Trophoblast cell (in vitro differentiated cells and primary cell): ENCODE data around the gene GGPS1.
A peak's percentile ranks its signal among the peaks of the same experiment; 100 is the strongest.

Experiments
- DNase-seq, 2 donors: peaks; one replicate each; pipeline ENCODE4 v3.0.0-alpha.2; 2016
- H2AFZ ChIP-seq: 2 replicates; pipeline ENCODE4 v1.6.1; 2013; ENCODE audit warnings: low read length, moderate library complexity, mild to moderate bottlenecking; ENCODE audit not compliant: insufficient read depth, poor library complexity
- H2AK5ac ChIP-seq: 2 replicates; pipeline ENCODE4 v1.6.1; 2013; ENCODE audit warnings: mild to moderate bottlenecking, low read length
- H2BK120ac ChIP-seq: 2 replicates; pipeline ENCODE4 v1.6.1; 2013; ENCODE audit warnings: low read length, mild to moderate bottlenecking, moderate library complexity; ENCODE audit not compliant: insufficient read depth, poor library complexity
- H2BK12ac ChIP-seq: 2 replicates; pipeline ENCODE4 v1.6.1; 2013; ENCODE audit warnings: mild to moderate bottlenecking, low read length, moderate library complexity
- H2BK5ac ChIP-seq: 2 replicates; pipeline ENCODE4 v1.6.1; 2013; ENCODE audit warnings: low read length, low read depth, moderate library complexity, mild to moderate bottlenecking; ENCODE audit not compliant: poor library complexity
- H3K14ac ChIP-seq: 2 replicates; pipeline ENCODE4 v1.6.1; 2013; ENCODE audit warnings: mild to moderate bottlenecking, low read length
- H3K18ac ChIP-seq: 2 replicates; pipeline ENCODE4 v1.6.1; 2013; ENCODE audit warnings: mild to moderate bottlenecking, low read length
- H3K23ac ChIP-seq: 2 replicates; pipeline ENCODE4 v1.6.1; 2013; ENCODE audit warnings: low read length
- H3K27ac ChIP-seq: 2 replicates; pipeline ENCODE4 v1.5.1; 2013; ENCODE audit warnings: low read depth, mild to moderate bottlenecking, inconsistent platforms, low read length, moderate library complexity
- H3K27me3 ChIP-seq: 2 replicates; pipeline ENCODE4 v1.6.1; 2013; ENCODE audit warnings: inconsistent platforms, mild to moderate bottlenecking, low read length, moderate library complexity; ENCODE audit not compliant: insufficient read depth
- H3K36me3 ChIP-seq, 2 experiments: 1 replicate in 1 of 2; 2 replicates in 1 of 2; pipeline ENCODE4 v1.6.1; 2013; ENCODE audit warnings: low read length in 2 of 2, mild to moderate bottlenecking in 2 of 2, moderate library complexity in 1 of 2; ENCODE audit not compliant: insufficient read depth in 2 of 2, control insufficient read depth in 1 of 2
- H3K4ac ChIP-seq: 2 replicates; pipeline ENCODE4 v1.6.1; 2013; ENCODE audit warnings: low read depth, mild to moderate bottlenecking, low read length, moderate library complexity
- H3K4me1 ChIP-seq, 2 experiments: 1 replicate in 1 of 2; 2 replicates in 1 of 2; pipeline ENCODE4 v1.6.1; 2013; ENCODE audit warnings: low read length in 2 of 2, mild to moderate bottlenecking in 2 of 2, moderate library complexity in 1 of 2; ENCODE audit not compliant: insufficient read depth in 2 of 2, control insufficient read depth in 1 of 2
- H3K4me2 ChIP-seq: 2 replicates; pipeline ENCODE4 v1.6.1; 2013; ENCODE audit warnings: inconsistent platforms, mild to moderate bottlenecking, low read length, moderate library complexity
- H3K4me3 ChIP-seq: 2 replicates; pipeline ENCODE4 v1.5.1; 2013; ENCODE audit warnings: mild to moderate bottlenecking, low read depth, low read length, inconsistent platforms
- H3K79me1 ChIP-seq: one replicate; pipeline ENCODE4 v1.6.1; 2013; ENCODE audit warnings: low read length
- H3K79me2 ChIP-seq: 2 replicates; pipeline ENCODE4 v1.6.1; 2013; ENCODE audit warnings: low read length, mild to moderate bottlenecking; ENCODE audit not compliant: control insufficient read depth, insufficient read depth, poor library complexity
- H3K9ac ChIP-seq: 2 replicates; pipeline ENCODE4 v1.6.1; 2013; ENCODE audit warnings: mild to moderate bottlenecking, low read length
- H3K9me3 ChIP-seq: 2 replicates; pipeline ENCODE4 v1.6.1; 2013; ENCODE audit warnings: low read depth, mild to moderate bottlenecking, control low read depth, inconsistent platforms, low read length; ENCODE audit not compliant: insufficient read depth
- H4K12ac ChIP-seq: 2 replicates; pipeline ENCODE4 v1.6.1; 2013; ENCODE audit warnings: low read depth, mild to moderate bottlenecking, low read length, moderate library complexity
- H4K8ac ChIP-seq: 2 replicates; pipeline ENCODE4 v1.6.1; 2013; ENCODE audit warnings: low read depth, mild to moderate bottlenecking, low read length, moderate library complexity
- H4K91ac ChIP-seq: one replicate; pipeline ENCODE4 v1.6.1; 2013; ENCODE audit warnings: low read depth, mild to moderate bottlenecking, low read length, moderate library complexity
- WGBS: extraction: QIAGEN DNeasy Blood & Tissue Kit; methylation state at CpG from one replicate; pipeline ENCODE4 v1.1.7; 2013; ENCODE audit warnings: missing lambda C conversion rate; ENCODE audit not compliant: insufficient read length, insufficient coverage; ENCODE audit errors: extremely low coverage; 5-methylcytosine and 5-hydroxymethylcytosine counted together

Gene GGPS1

GRCh38 chr1:235293322-235293942 lies 34.9 kb upstream of the GGPS1 start:
- Histone ChIP-seq H3K18ac (no peak overlapping the region), H3K27me3 (no peaks in the 10 kb centered on the region), H3K23ac (no peak overlapping the region), H3K4me2 (no peak overlapping the region), H3K27ac (no peak overlapping the region), H2BK5ac (no peak overlapping the region), H3K79me2 (peaks cover 13% of the 10 kb centered on the region), H3K9ac (no peak overlapping the region), H3K4ac (no peak overlapping the region), H2AFZ (no peak overlapping the region), H2BK120ac (no peak overlapping the region), H4K12ac (no peak overlapping the region), H3K36me3 (no peaks in the 10 kb centered on the region), H3K4me3 (no peak overlapping the region), H3K14ac (no peak overlapping the region), H2AK5ac (no peak overlapping the region), H3K79me1 (no peaks in the 10 kb centered on the region), H3K4me1 (peaks cover 6 to 14% of the 10 kb centered on the region in 2 experiments), H3K9me3 (no peaks in the 10 kb centered on the region), H4K8ac (no peak overlapping the region), H4K91ac (no peak overlapping the region), H2BK12ac (no peak overlapping the region)
- DNase-seq: no peak

- Histone ChIP-seq H2BK5ac (no peak overlapping the region), H2BK120ac (no peak overlapping the region), H2AFZ (no peak overlapping the region), H2BK12ac (no peak overlapping the region), H3K4ac (no peak overlapping the region), H3K23ac (no peak overlapping the region), H3K79me2 (peaks cover 12% of the 10 kb centered on the region), H3K9ac (no peak overlapping the region), H3K9me3 (no peaks in the 10 kb centered on the region), H4K12ac (no peak overlapping the region), H3K18ac (no peak overlapping the region), H3K36me3 (no peaks in the 10 kb centered on the region), H3K79me1 (no peaks in the 10 kb centered on the region), H3K27me3 (no peaks in the 10 kb centered on the region), H4K91ac (no peak overlapping the region), H3K4me3 (no peak overlapping the region), H3K27ac (peak overlapping the region; percentile 16), H3K4me2 (peak overlapping the region; percentile 20), H4K8ac (no peak overlapping the region), H2AK5ac (no peak overlapping the region), H3K14ac (no peak overlapping the region), H3K4me1 (peaks cover 6 to 14% of the 10 kb centered on the region in 2 experiments)
- DNase-seq: peak; percentile 71 to 86
- no CpG with 5 or more reads among the region's 5 CpGs for WGBS
Observed at GRCh38 chr1:235295902-235296350, 32.4 kb upstream of the GGPS1 start.

- H3K18ac ChIP-seq: no peak overlapping the region
- H3K4me1 ChIP-seq: peaks cover 6 to 14% of the 10 kb centered on the region in 2 experiments
- no peak overlapping the region for H2AK5ac ChIP-seq
- DNase-seq: no peak
- H2AFZ ChIP-seq: no peak overlapping the region
- no CpG with 5 or more reads among the region's 1 CpG for WGBS
- H3K9me3 ChIP-seq: no peaks in the 10 kb centered on the region
- peaks cover 14% of the 10 kb centered on the region for H3K79me2 ChIP-seq
- H3K27ac ChIP-seq: peak overlapping the region; percentile 0
- H4K12ac ChIP-seq: no peak overlapping the region
- no peak overlapping the region for H3K23ac ChIP-seq
- H3K9ac ChIP-seq: no peak overlapping the region
- H3K4me3 ChIP-seq: no peak overlapping the region
- H4K91ac ChIP-seq: no peak overlapping the region
- no peaks in the 10 kb centered on the region for H3K27me3 ChIP-seq
- no peak overlapping the region for H3K14ac ChIP-seq
- H3K4me2 ChIP-seq: no peak overlapping the region
- no peak overlapping the region for H2BK5ac ChIP-seq
- no peaks in the 10 kb centered on the region for H3K36me3 ChIP-seq
- no peak overlapping the region for H2BK120ac ChIP-seq
- H3K79me1 ChIP-seq: no peaks in the 10 kb centered on the region
- H4K8ac ChIP-seq: no peak overlapping the region
- peak overlapping the region; percentile 83 for H3K4ac ChIP-seq
- no peak overlapping the region for H2BK12ac ChIP-seq
Observed at GRCh38 chr1:235296729-235297128, 31.6 kb upstream of the GGPS1 start.

- no peak overlapping the region for H3K27ac ChIP-seq
- H3K36me3 ChIP-seq: no peaks in the 10 kb centered on the region
- no peak overlapping the region for H3K4me2 ChIP-seq
- H3K18ac ChIP-seq: no peak overlapping the region
- H2BK5ac ChIP-seq: no peak overlapping the region
- H2BK12ac ChIP-seq: no peak overlapping the region
- DNase-seq: no peak
- H3K9me3 ChIP-seq: no peaks in the 10 kb centered on the region
- H3K4me3 ChIP-seq: no peak overlapping the region
- H4K8ac ChIP-seq: no peak overlapping the region
- no peak overlapping the region for H3K4ac ChIP-seq
- H3K23ac ChIP-seq: no peak overlapping the region
- no peak overlapping the region for H2AFZ ChIP-seq
- no peak overlapping the region for H3K14ac ChIP-seq
- no peak overlapping the region for H4K91ac ChIP-seq
- no peaks in the 10 kb centered on the region for H3K79me1 ChIP-seq
- no peak overlapping the region for H2BK120ac ChIP-seq
- H2AK5ac ChIP-seq: no peak overlapping the region
- no CpG with 5 or more reads among the region's 3 CpGs for WGBS
- no peaks in the 10 kb centered on the region for H3K27me3 ChIP-seq
- no peak overlapping the region for H4K12ac ChIP-seq
- peaks cover 6 to 14% of the 10 kb centered on the region in 2 experiments for H3K4me1 ChIP-seq
- peaks cover 14% of the 10 kb centered on the region for H3K79me2 ChIP-seq
- H3K9ac ChIP-seq: no peak overlapping the region
Observed at GRCh38 chr1:235297579-235297978, 30.8 kb upstream of the GGPS1 start.
